ENCODE measurements around the gene LYPLAL1.

LYPLAL1 gene

GRCh38 chr1:219152751-219153150 lies 20.9 kb upstream of the LYPLAL1 start:
- Mint-ChIP-seq H3K36me3 (no peaks in the 10 kb centered on the region), H3K4me3 (no peak overlapping the region), H3K9me3 (no peaks in the 10 kb centered on the region), H3K4me1 (no peaks in the 10 kb centered on the region), H3K27ac (no peak overlapping the region), H3K27me3 (peaks cover 3% of the 10 kb centered on the region)

GRCh38 chr1:219153723-219154122 lies 20.0 kb upstream of the LYPLAL1 start:
- H3K4me3 Mint-ChIP-seq = no peak overlapping the region
- no peaks in the 10 kb centered on the region for H3K4me1 Mint-ChIP-seq
- H3K27me3 Mint-ChIP-seq = peaks cover 3% of the 10 kb centered on the region
- H3K27ac Mint-ChIP-seq = no peak overlapping the region
- no peaks in the 10 kb centered on the region for H3K36me3 Mint-ChIP-seq
- H3K9me3 Mint-ChIP-seq = no peaks in the 10 kb centered on the region

DNA sequence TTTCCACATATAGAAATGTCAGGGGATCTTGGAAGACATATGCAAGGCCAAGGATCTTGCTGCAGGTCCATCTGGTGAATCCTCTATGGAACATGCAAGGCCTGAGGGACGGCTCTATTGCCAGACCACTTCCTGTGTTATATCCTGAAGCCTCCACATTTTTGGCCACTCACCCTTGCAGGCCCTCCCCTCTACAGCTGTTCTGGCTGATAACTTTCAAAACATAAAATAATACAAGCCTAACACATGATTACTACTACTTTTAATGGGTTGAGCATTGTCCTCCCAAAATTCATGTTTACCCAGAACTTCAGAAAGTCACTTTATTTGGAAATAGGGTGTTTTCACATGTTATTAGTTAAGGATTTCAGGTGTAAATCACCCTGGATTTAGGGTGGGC lies 18.5 kb upstream of the LYPLAL1 start:
- Mint-ChIP-seq H3K4me3 (no peak overlapping the region), H3K36me3 (no peaks in the 10 kb centered on the region), H3K27me3 (peaks cover 4% of the 10 kb centered on the region), H3K27ac (no peak overlapping the region), H3K9me3 (no peaks in the 10 kb centered on the region), H3K4me1 (no peaks in the 10 kb centered on the region)

DNA sequence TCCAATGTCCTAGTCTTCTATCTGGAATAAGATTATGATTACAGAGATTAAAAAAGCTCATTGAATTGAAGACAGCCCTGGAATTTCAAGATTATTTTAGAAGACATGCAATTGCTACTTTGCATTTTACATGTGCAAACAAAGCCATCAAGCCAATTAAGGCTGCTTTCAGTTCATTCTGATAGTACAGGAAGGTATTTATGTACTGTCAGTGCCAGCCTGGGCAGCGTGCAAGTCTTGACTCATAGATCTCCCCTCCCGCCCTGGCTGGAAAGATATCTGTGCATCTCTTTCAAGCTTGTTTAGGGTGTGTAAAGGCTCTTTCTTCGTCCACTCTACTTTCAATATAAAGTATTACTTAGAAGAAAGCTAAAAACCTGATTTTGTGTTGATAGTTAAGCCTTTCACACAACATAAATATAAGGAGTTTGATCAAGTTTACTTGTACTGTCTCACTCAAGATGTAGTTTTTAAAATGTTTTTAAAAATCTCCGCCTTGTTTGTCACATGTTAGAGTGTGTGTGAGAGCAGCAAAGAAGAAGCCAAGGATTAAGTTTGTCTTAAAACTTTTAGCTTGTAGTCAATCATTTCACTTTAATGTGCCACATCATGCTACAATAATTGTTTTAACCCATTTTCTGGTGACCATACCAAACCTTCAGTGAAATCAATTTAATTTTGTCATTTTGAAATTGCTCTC lies 13.6 kb upstream of the LYPLAL1 start:
- Mint-ChIP-seq H3K27ac (no peak overlapping the region), H3K4me3 (no peak overlapping the region), H3K36me3 (peaks cover 1% of the 10 kb centered on the region), H3K4me1 (no peaks in the 10 kb centered on the region), H3K27me3 (peaks cover 9% of the 10 kb centered on the region), H3K9me3 (no peaks in the 10 kb centered on the region)

DNA sequence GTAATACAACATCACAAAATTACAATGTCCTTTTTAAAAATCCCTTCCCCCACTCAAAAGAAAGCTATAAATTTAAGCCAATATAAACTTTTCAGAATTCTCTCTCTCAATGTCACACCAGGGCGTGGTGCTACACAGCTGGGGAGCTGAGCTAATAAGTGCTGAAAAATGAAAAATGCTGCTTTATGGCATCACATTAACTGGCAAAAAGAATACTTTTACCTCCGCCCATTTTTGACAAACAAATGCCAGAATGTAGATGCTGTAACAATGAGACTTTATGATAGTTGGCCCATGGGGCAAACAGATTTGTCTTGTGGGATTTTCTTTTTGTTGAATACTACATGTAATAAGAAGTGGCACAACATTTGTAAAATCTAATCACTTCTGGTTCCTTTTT lies 12.7 kb upstream of the LYPLAL1 start:
- Mint-ChIP-seq H3K4me3 (no peak overlapping the region), H3K27me3 (peaks cover 9% of the 10 kb centered on the region), H3K27ac (no peak overlapping the region), H3K9me3 (no peaks in the 10 kb centered on the region), H3K36me3 (peaks cover 1% of the 10 kb centered on the region), H3K4me1 (no peaks in the 10 kb centered on the region)

- Mint-ChIP-seq H3K27ac (no peak overlapping the region), H3K4me1 (no peaks in the 10 kb centered on the region), H3K4me3 (no peak overlapping the region), H3K9me3 (no peaks in the 10 kb centered on the region), H3K27me3 (peaks cover 9% of the 10 kb centered on the region), H3K36me3 (peaks cover 1% of the 10 kb centered on the region)
Observed at GRCh38 chr1:219161371-219161770, 12.3 kb upstream of the LYPLAL1 start.

- Mint-ChIP-seq H3K27ac (no peak overlapping the region), H3K27me3 (peaks cover 10% of the 10 kb centered on the region), H3K9me3 (no peaks in the 10 kb centered on the region), H3K4me1 (no peaks in the 10 kb centered on the region), H3K4me3 (no peak overlapping the region), H3K36me3 (peaks cover 1% of the 10 kb centered on the region)
Observed at GRCh38 chr1:219163401-219163954, 10.2 kb upstream of the LYPLAL1 start.

DNA sequence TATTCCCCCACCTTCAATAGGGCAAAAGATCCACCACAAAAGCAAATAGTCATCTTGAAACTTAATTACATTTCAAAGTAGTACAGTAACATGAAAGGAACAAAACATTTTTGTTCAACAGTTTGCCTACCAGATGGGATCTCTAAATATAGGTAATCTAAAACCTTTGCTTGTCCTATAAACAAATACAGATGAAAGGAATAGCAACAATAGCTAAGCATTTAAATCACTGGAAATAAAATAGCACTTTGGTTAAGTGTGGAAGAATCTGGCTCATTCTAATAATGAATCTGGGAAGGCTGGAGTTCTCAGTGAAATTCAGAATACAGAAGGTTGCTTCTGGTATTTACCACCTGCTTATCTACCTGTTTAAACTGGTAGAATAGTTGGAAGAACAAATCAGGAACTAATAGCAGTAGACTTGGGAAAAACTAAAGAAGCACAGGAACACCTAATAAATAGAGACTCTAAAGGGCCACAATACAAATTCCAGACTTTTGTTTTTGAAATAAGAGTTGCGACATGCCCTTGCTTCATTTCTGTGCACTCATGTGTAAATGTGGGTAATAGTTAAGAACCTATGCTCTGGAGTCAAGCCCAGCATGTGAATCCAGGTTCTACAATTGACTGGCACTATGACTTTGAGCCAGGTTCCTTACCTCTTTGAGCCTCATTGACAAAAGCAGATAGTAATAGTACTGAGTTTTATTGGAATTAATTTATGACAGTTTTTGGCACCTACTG lies 2.3 kb upstream of the LYPLAL1 start:
- Mint-ChIP-seq H3K36me3 (peaks cover 1% of the 10 kb centered on the region), H3K9me3 (no peaks in the 10 kb centered on the region)

GRCh38 chr1:219172821-219173220 lies 857 bp upstream of the LYPLAL1 start:
- peaks cover 6% of the 10 kb centered on the region for H3K36me3 Mint-ChIP-seq
- H3K27ac Mint-ChIP-seq = no peak overlapping the region
- peaks cover 43% of the 10 kb centered on the region for H3K4me1 Mint-ChIP-seq
- H3K9me3 Mint-ChIP-seq = no peaks in the 10 kb centered on the region
- peaks cover 1% of the 10 kb centered on the region for H3K27me3 Mint-ChIP-seq
- H3K4me3 Mint-ChIP-seq = peak overlapping the region; percentile 27

More for the DNA sequence above, 2.3 kb upstream of the LYPLAL1 start:
- no peak overlapping the region for H3K4me3 Mint-ChIP-seq
- H3K27me3 Mint-ChIP-seq = peaks cover 1% of the 10 kb centered on the region
- peak overlapping the region; percentile 3 for H3K27ac Mint-ChIP-seq
- peaks cover 28% of the 10 kb centered on the region for H3K4me1 Mint-ChIP-seq

DNA sequence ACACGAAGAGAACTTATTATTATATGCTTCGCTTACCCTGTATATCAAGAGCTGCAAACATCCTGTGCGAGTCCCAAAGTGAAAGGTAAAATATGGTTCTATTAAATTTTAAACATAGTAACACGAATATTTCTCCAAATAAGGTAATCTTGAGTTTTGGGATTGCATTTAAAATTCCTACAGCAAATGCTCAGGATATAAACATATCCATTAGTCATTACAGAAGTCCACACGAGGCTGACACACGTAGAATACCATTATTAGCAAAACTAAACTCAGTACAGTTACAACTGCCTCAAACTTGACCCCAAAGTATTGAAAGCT lies 282 bp upstream of the LYPLAL1 start:
- H3K9me3 Mint-ChIP-seq = no peaks in the 10 kb centered on the region
- H3K27ac Mint-ChIP-seq = peak overlapping the region; percentile 99
- peaks cover 7% of the 10 kb centered on the region for H3K36me3 Mint-ChIP-seq
- peaks cover 46% of the 10 kb centered on the region for H3K4me1 Mint-ChIP-seq
- peak overlapping the region; percentile 97 for H3K4me3 Mint-ChIP-seq
- no peaks in the 10 kb centered on the region for H3K27me3 Mint-ChIP-seq

- peak overlapping the region; percentile 99 for H3K27ac Mint-ChIP-seq
- no peaks in the 10 kb centered on the region for H3K9me3 Mint-ChIP-seq
- peak overlapping the region; percentile 97 for H3K4me3 Mint-ChIP-seq
- H3K36me3 Mint-ChIP-seq = peaks cover 11% of the 10 kb centered on the region
- H3K4me1 Mint-ChIP-seq = peaks cover 51% of the 10 kb centered on the region
- H3K27me3 Mint-ChIP-seq = no peaks in the 10 kb centered on the region
Observed at GRCh38 chr1:219174460-219175211, 958 bp downstream of the LYPLAL1 start.

- H3K9me3 Mint-ChIP-seq = no peaks in the 10 kb centered on the region
- H3K27ac Mint-ChIP-seq = peak overlapping the region; percentile 99
- H3K27me3 Mint-ChIP-seq = no peaks in the 10 kb centered on the region
- H3K36me3 Mint-ChIP-seq = peaks cover 12% of the 10 kb centered on the region
- H3K4me3 Mint-ChIP-seq = peak overlapping the region; percentile 97
- H3K4me1 Mint-ChIP-seq = peaks cover 51% of the 10 kb centered on the region
Observed at GRCh38 chr1:219175212-219175564, 1.5 kb downstream of the LYPLAL1 start.

DNA sequence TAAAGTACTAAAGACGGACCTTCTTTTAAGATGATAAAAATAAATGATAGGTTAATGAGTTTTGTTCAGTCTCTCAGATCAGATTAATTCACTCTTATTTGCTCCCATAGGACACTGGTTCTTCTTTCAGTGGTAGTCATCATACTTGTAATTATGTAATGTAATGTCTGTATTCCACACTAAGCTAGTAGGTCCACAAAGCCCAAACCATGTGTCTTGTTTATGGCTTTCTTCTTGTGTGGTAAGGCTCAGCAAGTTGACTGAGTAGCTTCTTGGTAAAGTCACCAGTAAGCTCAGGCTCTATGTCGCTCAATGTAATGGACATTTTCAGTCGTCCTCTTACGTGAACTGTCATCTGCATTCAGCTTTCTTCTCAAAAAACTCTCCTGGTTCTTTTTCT lies 2.5 kb downstream of the LYPLAL1 start:
- H3K27me3 Mint-ChIP-seq = no peaks in the 10 kb centered on the region
- peak overlapping the region; percentile 73 for H3K27ac Mint-ChIP-seq
- no peak overlapping the region for H3K4me3 Mint-ChIP-seq
- peaks cover 57% of the 10 kb centered on the region for H3K4me1 Mint-ChIP-seq
- H3K9me3 Mint-ChIP-seq = no peaks in the 10 kb centered on the region
- H3K36me3 Mint-ChIP-seq = peaks cover 12% of the 10 kb centered on the region

GRCh38 chr1:219177363-219177762 lies 3.7 kb downstream of the LYPLAL1 start:
- Mint-ChIP-seq H3K4me1 (peaks cover 68% of the 10 kb centered on the region), H3K36me3 (peaks cover 14% of the 10 kb centered on the region), H3K4me3 (no peak overlapping the region), H3K27me3 (no peaks in the 10 kb centered on the region), H3K27ac (no peak overlapping the region), H3K9me3 (no peaks in the 10 kb centered on the region)

GRCh38 chr1:219177940-219178339 lies 4.3 kb downstream of the LYPLAL1 start:
- H3K4me1 Mint-ChIP-seq = peaks cover 70% of the 10 kb centered on the region

DNA sequence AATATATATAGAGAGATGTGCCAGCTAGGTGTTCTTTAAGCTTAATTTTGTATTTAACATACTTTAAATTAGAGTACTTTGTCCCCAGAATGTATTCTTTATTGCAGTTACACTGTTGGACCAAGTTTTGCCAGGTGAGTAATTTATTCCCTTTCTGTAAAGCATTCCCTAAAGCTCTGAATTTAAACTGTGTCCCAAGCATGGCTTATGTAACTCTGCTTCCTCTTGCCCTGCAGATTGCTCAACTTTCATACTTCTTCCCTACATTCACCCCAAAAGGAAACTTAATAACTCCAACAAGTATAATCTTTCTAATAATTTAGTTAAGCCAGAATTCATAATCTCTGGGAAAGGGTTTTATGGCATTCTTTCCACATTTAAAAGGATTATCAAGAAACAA lies 5.6 kb downstream of the LYPLAL1 start:
- no peaks in the 10 kb centered on the region for H3K27me3 Mint-ChIP-seq
- H3K9me3 Mint-ChIP-seq = no peaks in the 10 kb centered on the region
- H3K36me3 Mint-ChIP-seq = peaks cover 22% of the 10 kb centered on the region
- no peak overlapping the region for H3K4me3 Mint-ChIP-seq
- peaks cover 77% of the 10 kb centered on the region for H3K4me1 Mint-ChIP-seq
- H3K27ac Mint-ChIP-seq = no peak overlapping the region

More at GRCh38 chr1:219177940-219178339, 4.3 kb downstream of the LYPLAL1 start:
- Mint-ChIP-seq H3K4me3 (no peak overlapping the region), H3K27ac (no peak overlapping the region), H3K9me3 (no peaks in the 10 kb centered on the region), H3K27me3 (no peaks in the 10 kb centered on the region), H3K36me3 (peaks cover 16% of the 10 kb centered on the region)
